ENCODE measurements around the gene FNDC5.

The FNDC5 gene

DNA sequence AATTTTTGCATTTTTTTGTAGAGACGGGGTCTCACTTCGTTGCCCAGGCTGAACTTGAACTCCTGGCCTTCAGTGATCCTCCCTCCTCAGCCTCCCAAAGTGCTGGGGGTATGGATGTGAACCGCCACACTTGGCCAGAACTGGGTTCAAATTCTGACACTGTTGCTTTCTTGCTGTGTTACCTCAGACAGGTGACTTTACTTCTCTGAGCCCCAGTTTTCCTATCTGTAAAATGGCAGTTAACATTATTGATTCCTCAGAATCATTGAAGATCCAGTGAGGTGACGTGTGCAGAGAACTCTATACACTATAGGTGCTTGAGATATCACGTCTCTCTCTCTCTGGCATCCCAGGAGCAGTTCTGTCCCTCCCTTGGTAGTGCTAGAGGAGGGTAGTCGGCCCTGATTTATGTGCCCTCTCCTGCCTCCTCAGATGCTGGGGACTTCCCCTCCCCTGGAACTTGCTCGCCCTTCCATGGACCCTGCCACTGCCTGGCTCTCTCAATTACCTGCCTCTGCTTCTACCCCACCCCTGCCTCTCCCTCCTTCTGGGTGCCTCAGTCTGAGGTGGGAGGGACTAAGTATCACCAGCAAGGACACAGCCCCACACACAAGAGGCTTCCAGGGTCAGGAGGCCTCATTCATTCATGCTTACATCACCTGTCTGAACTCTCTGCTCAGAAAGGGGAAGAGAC lies 12.8 kb upstream of the FNDC5 start:
- no peak for DNase-seq

DNA sequence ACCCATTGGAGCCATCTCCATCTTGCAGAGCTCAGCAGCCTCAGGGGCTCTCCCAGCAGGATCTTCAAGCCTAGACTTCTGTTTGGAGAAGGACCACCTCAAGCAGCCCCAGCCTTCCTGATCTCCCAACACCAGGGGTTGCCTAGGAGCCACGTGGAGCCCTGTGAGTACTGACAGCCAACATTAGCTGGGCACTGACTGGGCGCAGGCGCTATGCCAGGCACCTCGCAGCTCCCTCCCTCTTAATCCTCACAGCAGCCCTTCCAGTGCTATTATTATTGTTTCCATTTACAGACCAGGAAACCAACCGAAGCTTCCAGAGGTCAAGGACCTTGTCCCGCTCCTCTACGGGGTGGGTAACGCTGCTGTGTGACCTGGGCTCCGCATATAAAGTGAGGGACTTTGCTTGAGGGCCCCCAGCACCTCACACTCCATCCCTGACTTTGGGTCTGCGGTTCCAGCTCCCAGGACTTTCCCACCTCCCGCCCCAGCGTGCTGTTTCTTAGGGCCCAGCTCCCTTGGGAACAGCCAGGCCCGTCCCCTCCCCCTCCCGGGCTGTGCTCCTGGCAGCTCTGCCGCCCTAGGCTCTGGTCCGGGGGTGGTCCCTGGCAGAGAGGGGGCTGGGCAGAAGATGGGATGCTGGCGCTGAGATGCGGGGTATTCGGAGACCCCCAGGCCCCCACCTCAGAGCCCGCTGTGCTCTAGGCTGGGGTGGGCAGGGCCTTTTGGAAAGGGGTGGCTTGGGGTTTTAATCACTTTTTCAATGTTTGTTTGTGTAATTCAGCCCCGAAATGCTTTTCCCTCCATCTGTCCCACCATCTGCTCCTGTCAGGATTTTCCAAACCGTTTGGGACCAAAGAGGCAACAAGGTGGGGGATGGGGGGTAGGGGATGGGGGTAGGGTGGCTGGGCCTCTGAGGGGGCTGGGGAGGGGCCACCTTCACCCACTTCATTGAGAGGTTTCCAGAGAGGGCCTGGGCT lies 11.4 kb upstream of the FNDC5 start:
- DNase-seq: no peak

DNA sequence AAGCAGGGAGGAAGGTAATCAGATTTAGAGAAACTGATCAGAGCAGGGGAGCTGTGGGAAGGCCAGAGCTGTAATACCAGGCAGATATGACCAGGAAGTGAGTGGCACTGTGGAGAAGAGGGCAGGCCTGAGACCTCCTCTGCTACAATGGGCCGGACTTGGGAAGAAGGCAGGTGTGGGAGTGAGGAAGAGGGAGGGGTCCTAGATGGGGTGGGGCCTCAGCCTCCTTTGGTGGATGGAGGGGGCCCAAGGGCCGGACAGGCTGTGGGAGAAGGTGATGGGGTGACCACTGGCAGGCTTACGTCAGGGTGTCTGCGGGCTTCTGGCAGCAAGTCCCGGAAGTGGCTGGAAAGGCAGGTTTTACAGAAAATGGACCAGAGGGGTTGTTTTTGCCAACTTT lies 10.6 kb upstream of the FNDC5 start:
- DNase-seq: no peak

DNA sequence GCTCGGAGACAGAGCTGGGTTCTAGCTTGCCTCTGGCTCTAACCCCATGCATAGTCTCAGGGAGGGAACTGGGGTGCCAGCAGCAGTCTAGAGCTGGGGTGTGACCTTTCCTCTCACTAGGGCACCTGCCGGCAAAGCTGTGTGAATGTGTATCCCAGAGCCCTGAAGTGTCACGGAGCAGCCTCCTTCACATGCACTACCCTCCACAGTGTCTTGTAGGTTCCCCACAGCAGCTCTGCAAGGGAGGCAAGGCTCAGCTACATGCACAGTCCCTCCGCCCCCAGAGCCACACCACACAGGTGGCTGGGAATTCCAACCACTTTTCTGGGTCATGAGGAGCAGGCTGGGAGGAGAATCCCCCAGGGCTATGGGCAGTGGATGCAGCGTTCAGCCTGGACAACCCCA lies 7.9 kb upstream of the FNDC5 start:
- no peak for DNase-seq

DNA sequence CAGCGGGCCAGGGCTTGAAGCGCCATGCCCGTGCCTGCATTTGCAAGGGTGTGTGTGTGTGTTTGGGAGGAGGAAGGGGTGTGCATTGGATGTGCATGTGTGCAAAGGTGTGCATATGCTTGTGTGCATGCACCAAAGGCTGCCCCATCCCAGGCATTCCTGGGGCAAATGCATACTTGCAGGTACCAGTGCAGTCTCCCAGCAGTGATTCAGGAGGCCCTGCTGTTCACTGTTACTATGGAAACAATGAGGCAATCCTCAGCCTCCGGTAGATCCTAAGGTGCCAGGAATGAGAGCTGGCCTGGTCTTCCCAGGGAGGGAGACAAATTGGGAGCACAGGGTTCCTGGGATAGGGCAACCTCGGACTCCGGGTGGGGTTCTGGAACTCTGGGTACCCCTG lies 7.5 kb upstream of the FNDC5 start:
- no peak for DNase-seq

DNA sequence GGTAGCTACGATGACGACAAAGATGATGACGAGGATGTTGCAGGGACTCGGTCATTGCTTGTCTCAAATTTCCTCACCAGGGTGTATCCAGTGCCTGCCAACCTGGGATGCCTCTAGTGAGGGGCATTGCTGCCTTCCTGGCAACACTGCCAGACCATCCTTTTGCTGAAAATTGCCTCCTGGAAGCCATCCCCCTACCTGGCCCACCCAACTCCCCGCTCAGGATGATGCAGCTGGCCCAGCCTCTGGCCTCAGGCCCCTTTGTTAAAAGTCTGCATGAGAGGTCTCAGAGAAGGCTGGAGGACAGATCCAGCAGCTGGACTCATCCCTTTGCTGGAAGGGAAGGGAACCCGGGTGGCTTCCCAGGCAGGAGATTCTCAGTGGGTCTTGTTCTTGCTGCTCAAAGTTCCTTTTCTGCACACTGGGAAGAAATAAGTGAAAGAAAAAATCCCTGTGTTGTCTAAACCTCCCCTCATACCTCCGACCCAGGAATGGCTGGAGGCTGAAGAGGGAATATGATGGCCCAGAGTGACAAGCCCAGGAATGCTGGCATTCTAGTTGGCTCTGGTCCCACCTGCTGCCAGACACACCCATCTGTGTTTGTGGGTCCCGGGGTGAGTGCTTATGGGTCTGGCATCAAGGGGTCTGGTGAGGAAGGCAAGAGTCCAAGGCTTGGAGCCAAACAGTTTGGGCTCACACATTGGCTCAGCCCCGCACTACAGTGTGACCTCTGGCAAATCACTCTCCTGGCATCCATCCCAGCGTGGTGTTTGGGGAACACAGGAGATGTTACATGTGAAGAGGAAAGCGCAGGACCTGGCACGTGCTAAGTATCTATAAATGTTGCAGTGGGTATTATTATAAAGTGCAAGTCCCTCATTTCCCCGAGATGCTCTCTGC lies 6.7 kb upstream of the FNDC5 start:
- no peak for DNase-seq

DNA sequence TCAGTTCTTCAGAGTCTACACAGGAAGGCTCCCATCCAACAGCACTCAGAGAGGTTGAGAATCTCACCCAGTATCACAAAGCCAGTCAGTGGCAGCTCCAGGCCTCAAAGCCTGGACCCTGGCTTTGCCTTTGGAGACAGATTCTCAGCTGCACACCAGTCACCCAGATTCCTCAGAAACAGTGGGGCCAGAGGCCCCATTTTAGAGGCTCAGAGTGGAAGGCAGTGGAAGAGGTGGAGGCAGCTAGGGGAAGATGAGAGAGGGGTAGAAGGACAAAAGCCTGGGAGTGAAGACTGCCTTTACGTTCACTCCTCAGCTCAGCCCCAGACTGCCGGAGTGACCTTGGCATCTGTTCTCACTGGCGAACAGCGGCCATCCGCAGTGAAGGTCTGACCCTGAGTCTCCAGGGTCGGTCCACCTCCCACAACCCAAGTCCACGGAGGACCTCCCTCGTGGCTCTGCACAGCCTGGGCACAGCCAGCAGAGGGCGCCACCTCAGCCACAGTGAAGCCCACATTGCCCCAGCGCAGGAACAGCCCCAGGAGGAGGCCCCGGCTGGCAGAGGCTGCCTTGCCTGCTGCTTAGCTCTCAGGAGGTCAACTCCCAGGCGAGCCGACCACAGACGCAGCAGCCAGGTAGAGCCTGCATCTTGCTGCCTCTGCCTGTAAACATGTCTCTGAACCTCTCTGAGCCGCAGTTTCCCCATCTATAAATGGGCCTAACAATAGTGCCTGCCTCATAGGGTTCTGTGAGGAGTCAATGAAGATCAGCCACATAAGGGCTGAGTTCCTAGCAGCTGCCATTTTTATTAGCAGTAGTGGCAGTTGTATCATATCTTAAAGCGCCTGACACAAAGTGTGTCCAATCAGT lies 5.9 kb upstream of the FNDC5 start:
- peak; percentile 59 for DNase-seq

DNA sequence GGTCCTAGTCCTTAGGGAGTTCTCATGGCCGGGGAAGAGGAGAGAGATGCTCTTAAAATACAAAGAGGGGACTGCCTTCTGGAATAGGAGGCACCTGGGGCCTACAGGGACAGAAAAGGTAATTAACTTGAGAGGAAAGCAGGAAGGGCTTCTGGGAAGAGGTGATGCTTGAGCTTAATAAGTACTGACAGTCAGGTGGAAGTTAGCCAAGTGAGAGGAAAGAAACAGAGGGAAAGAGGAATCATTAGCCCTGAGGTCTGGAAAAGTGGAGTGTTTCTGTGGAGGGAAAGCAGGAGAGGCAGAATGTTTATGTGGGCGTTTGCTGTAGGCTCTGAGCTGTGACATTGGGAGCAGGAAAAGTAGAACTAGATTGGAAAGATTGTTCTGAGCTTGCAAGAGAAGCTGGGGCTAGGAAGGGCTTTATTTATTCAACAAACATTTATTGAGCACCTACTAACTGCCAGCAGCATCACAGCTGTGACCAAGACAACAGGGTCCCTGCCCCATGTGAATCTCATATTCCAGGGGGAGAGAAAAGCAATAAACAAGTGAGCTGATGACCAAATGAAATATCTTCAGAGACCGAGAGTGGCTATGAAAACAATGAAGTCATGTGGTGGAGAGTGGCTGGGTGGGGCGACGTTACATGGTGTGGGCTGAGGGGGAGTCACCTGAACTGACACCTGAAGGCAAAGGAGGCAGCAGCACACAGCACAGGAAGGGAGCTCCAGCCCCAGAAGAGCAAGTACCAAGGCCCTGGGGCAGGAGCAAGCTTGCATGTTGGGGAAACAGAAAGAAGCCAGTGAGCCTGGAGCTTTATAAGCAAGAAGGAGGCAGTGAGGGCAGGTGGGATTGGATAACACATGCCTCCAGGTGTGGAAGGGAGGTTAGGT lies 4.4 kb upstream of the FNDC5 start:
- DNase-seq: no peak

DNA sequence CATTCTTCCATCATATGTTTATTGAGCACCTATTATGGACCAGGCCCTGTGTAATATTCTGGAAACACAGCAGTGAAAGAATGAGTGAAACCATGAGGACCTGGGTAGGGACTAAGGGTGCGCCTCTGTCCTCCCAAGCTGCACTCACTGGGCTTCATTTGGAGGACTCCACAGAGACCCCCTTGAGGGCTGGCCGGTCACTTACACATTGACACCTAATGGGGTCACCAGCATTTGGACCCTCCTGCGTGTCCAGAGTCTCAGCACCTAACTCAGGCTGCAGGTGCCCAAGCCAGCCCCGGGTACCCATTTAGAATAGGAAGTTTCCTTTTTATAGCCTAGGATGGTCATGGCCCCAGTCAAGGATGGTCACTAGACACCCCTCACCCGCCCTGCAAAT lies 2.8 kb upstream of the FNDC5 start:
- no peak for DNase-seq

DNA sequence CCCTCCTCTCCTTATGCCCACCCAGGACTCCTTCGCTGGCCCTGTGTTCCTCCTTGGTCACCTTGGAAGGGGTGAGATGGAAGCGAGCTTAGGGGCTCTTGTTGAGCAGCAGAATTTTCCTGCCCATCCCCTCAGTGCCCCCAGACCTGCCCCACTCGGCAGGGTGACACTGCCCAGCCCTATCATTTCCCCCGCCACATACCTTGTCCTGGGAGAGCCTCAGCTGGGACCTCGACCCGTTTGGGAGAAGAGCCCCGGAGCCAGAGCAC lies 1.4 kb upstream of the FNDC5 start:
- DNase-seq: no peak

DNA sequence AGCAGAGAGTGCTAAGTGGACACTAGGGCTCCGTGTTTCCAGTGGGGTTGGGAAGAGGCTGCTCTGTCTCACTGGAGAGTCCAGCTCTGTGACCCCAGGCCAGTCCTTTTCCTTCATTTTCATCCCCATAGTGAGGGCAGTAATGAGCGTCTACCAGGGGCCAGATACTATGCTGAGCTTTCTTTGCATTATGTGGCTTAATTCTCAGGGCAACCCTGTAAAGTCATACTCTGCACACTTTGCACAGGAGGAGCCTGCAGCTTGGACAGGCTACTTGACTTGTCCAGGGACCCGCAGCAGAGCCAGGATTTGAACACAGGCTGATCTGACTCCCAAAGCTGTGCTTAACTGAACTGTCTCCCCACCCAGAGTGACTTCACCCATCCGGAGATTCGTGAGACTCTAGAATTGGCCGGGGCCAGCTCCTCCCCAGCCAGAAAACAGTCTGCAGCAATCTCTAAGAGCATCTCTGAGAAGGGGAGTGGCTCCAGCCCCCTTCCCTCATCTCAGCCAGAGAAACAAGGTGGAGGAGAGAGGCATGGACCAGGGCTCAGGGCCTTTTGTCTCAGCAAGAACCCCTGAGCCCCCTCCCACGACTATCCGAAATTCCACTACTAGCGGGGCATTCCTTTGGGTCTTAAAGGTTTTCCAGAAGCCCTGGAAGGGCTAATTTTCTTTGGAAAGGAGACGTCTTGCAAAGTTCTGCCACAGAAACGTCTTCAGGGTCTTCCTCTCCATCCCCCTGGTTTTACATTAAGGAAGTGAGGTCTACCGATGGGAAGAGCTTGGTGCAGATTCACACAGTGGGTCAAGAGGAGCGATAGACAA lies 866 bp upstream of the FNDC5 start:
- DNase-seq: no peak

DNA sequence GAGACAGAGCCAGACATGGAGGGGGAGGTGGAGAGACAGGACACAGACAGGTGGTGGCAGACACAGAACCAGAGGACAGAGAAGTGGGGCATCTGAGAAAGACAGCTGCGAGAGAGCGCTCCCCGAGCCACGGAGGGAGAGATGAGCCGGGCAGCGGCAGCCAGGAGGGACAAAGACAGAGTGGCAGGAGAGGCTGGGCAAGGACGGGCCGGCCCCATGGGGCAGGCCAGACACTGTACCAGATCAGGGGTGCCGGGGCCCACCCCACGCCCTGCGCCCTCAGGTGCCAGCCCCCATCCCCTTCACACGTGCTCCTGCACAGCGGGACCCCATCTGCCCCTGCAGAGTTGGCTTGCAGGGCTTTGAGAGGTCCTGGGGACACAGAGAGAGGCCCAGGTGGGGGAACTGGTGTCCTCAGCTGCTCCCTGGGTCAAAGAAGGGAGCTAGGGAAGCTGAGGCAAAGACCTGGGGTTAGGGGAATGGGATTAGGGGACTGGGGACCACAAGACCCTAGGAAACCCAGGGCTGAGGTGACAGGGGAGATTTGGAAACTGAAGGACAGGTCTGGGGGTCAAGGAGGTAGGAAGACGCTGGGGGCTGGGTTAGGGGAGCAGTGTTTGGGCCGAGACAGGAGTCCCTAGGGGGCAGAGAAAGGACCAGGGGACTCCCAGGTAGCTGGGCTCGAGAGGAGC lies 643 bp downstream of the FNDC5 start:
- DNase-seq: no peak

DNA sequence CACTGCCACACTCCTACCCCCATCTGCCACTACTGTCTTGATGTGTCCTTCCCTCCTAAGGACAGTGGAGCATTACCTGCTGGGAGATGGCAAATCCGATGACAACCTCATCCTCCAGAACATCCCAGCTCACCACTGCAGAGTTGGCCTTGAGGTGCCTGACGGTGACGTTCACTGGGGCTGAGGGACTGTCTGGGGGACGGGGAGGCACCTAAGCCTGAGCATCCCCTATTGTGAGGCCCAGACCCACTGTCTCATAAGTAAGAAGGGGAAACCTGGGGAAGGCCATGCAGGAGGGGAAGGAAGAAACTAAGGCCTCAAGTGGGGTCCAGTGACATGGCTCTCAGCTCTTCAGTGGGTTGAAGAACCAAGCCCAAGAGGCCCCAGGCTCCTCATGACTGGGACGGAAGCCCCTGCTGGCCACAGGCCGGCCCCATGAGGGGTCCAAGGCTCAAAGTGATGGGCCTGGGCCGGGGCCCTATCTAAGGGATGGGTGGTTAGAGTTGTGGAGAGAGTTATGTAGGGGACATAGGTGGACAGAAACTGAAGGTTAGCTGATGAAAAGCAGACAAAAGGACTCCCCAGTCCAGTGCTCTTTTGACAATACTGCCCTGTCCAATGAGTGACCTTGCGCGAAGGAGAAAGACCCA lies 1.8 kb downstream of the FNDC5 start:
- no peak for DNase-seq

DNA sequence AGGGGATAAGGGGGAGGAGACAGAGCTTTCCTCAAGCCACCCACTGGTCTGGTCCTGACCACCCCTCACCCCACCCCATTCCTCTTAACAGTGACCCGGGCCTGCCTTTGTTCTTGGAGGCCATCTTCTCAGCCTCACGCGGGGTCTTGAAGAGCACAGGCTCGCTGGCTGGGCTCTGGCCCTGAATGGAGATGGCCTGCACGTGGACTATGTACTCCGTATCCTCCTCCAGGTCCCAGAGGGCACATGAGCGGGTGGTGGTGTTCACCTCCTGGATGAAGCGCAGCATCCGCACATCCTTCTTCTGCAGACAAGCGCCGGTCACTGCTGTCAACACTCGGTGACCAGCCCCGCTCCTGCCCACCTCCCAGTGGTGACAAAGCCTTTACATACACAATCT lies 2.6 kb downstream of the FNDC5 start:
- DNase-seq: no peak

DNA sequence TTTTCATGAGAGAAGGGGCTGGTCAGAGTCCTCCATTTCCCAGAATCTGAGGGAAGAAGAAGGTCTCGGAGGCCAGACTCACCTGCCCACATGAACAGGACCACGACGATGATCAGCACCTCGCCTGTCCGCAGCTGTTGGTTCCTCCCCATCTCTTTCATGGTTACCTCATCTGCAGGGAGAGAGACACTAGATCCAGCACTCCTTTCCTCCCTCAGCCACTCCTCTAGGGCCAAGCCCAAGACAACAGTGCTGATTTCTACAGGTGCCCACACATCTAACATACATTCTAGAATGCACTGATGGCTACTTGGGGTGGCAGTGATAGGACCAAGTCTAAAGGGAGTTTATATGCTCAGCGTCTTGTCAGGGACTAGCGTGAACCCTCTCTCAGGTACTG lies 3.0 kb downstream of the FNDC5 start:
- no peak for DNase-seq

DNA sequence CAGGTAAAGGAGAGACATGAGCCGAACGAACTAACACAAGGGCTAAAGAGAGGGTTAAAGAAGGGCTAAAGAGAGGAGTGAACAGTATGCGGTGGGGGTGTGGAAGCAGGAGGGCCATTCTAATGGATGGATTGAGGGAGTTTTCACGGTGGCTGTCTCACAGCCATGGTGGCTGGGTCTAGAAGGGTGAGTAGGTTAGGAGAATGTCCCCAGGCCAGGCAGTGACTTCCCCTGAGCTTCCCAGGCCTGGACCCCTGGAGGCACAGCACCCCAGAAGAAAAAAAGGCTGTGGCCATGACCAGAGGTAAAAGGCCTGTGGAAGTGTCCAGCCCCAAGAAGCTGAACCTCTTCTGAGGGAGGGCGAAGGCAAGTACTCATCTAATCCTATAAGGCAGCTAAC lies 3.6 kb downstream of the FNDC5 start:
- DNase-seq: no peak

DNA sequence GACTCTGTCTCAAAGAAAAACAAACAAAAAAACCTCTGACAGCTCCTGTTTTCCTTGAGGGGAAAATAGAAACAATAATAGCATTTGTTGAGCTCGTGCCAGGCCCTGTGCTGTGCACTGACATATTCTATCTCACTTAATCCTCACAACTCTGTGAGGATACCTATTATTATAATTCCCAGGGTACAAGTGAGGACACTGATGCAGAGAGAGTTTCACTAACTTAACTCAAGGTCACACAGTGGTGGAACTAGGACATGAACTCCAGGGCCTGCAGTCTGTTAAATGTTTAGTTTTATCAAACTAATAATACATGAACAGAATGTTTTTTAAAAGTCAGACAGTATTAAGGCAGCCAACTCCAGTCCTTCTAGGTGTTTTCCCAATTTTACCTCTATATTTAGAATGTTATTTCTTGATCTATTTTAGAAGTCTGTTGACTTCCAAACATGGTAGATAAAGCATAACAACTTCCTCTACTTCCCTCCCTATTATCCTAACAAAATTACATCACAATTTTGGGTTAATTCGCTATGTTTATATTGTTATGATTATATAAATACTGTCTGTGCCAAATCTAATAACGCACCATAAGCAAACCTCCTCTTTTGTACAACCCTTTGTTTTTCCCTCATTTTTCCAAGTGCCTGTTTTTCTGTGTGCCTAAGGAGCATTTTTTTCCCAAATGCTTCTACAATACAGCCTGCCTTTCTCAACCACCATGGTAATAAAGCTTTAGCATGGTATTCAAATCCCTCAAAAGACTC lies 4.9 kb downstream of the FNDC5 start:
- DNase-seq: no peak

DNA sequence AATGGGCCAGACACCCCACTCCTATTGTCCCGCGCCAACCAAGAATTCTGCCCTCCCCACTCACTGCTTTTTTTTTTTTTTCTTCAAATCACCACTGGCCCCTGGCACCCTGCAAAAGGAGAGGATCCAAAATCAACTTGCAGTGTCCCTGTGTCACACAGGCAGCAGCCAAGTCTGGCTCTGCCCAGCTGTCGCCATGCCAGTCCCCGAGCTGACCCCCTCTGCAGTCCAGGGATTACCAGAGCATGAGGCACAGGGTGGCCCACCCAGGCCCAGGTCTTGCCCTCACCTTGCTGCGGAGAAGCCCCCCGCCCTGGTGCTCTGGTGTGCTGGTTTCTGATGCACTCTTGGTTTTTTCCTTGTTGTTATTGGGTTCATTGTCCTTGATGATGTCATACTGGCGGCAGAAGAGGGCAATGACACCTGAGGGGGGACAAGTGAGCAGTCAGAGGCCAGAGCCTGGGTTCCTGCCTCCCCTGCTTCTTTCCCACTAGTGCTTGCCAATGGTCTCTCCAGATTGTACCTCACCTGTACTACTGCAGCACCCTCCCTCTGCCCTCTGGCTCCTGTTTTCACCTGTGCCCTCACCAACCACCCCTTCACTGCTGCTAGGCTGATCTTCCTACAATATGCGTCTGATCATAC lies 6.2 kb downstream of the FNDC5 start:
- no peak for DNase-seq

Measured in stimulated activated CD4-positive, alpha-beta T cell treated with anti-CD3 and anti-CD28 coated beads, Interleukin-15, amount 100 ng/mL, for 24 hours (primary cell).